Adrenal gland (tissue), 12 donors: Measurements from ENCODE around the gene CA10. TPM values are rescaled to one million over a fixed set of nuclear protein-coding genes. Genes with fewer than 3 reads are reported as not detected.

Experiments
- DNase-seq, 7 donors: peaks; one replicate each; pipeline ENCODE4 v3.0.0-alpha.2; 2019 to 2020
- H3K27ac ChIP-seq, 5 donors: fragments of 200-600 bp; sonication (generic) in 4 of 5; 1 replicate in 3 of 5; 2 replicates in 2 of 5; pipeline versions ENCODE4 v1.5.1 to v1.8.0; 2016 to 2020; ENCODE audit warnings: mild to moderate bottlenecking in 1 of 5
- H3K27me3 ChIP-seq: fragments of 200-600 bp; 2 replicates; pipeline ENCODE4 v1.8.0; 2021
- H3K36me3 ChIP-seq, 2 donors: fragments of 200-600 bp; replicated peaks in 1 of 2; 1 replicate in 1 of 2; 2 replicates in 1 of 2; pipeline versions ENCODE4 v1.5.1 to v1.8.0; 2018 to 2022
- H3K4me1 ChIP-seq, 2 donors: fragments of 200-600 bp; replicated peaks in 1 of 2; 1 replicate in 1 of 2; 2 replicates in 1 of 2; pipeline versions ENCODE4 v1.5.1 to v1.8.0; 2018 to 2021
- H3K4me3 ChIP-seq, 4 donors: fragments of 200-600 bp; sonication (generic) in 3 of 4; one replicate each; pipeline ENCODE4 v1.5.1; 2016 to 2018
- H3K9me3 ChIP-seq, 3 donors: fragments of 200-600 bp; sonication (generic) in 1 of 3; replicated peaks in 1 of 3; 1 replicate in 2 of 3; 2 replicates in 1 of 3; pipeline versions ENCODE4 v1.5.1 to v1.8.0; 2016 to 2021
- POLR2A ChIP-seq, 2 donors: fragments of 450-650 bp; IDR thresholded peaks; one replicate each; pipeline ENCODE4 v1.6.1; 2017; ENCODE audit warnings: antibody characterized with exemption in 2 of 2, mild to moderate bottlenecking in 2 of 2, moderate library complexity in 1 of 2
- WGBS, 4 donors: extraction: QIAGEN DNeasy Blood & Tissue Kit in 2 of 4; methylation state at CpG; one replicate each; pipeline versions ENCODE4 v1.1.5 to v1.1.7; 2013 to 2017; 5-methylcytosine and 5-hydroxymethylcytosine counted together
- intact Hi-C, 2 donors: fragments of 100-400 bp; cut with DNase I; formaldehyde crosslinking; loops; one replicate each; pipeline versions ENCODE4 v1.14.1 to v1.15.0; 2022 to 2023
- polyA plus RNA-seq, 3 donors: library from polyadenylated mRNA; stranded (reverse); fragments of 200-250 nt in 2 of 3; fragments of 350-450 nt in 1 of 3; fragmentation: Illumina TruSeq in 1 of 3; extraction: RNeasy Lipid Tissue Mini Kit (QIAGEN cat#74804) in 1 of 3; gene quantifications; one replicate each; pipeline ENCODE4 v1.2.3, GENCODE V29; 2013 to 2014
- total RNA-seq, 9 donors: library from RNA; depleted of rRNA in 4 of 9; stranded (reverse); fragments of >200 nt in 4 of 9; fragments of 120-200 nt in 1 of 9; fragmentation: NEBNext Ultra II Directional in 1 of 9; extraction: Animal tissue kit (Norgen Biotek cat#: 25700) in 1 of 9; gene quantifications; one replicate each; pipeline versions ENCODE4 v1.1.0 to v1.2.4, GENCODE V29; 2013 to 2023
- TF ChIP-seq, protein P1 (sequence below), 6 experiments: fragments of 450-650 bp in 4 of 6; fragments of 200-600 bp in 2 of 6; sonication (generic) in 1 of 6; IDR thresholded peaks; 1 replicate in 5 of 6; 2 replicates in 1 of 6; pipeline versions ENCODE4 v1.5.1 to v1.8.0; 2016 to 2021; ENCODE audit warnings: antibody characterized with exemption in 6 of 6, mild to moderate bottlenecking in 2 of 6, moderate library complexity in 1 of 6
- donor health status: healthy with polysubstance abuse.
- donor health status: Bipolar disorder and iron deficiency.
- donor health status: DM: yes; HTN: yes; CAD: no.
- donor health status: DM: no; HTN: no; CAD: no.
- donor health status: DM: no; HTN: no; CAD: no.
- donor health status: DM: yes; HTN: yes; CAD: no.

Gene CA10
- total and polyA plus RNA-seq, 12 donors, result 0.27 to 3.1 (median 2.5) TPM; not detected in 5

DNA sequence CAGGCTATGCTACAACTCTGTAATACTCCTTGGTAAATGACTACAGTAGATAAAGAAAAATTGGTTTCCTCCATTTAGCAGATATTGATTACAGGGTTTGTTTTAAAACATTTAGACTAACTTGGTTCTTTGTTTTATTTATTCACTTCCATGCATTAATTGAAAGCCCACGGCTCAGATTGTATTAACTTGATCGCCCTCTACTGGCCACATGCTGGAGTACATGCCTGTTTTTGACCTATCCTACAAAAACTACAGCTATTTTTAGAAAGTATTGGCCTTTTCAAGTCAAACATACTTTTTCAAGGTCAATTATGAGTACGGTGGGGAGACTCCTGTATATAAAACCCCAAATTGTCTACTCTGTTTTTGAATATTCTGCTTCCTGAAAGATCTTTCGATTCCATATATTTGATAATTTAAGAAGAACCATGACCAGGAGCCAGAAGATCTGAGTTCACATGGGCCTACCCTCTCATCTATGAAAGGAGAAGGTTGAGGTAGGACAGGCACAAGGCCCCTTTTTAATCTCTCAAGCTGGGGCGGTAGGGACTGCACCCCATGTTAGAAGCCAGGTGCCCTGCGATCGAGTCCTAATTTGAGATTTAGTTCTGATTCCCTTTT, 51.8 kb downstream of the CA10 start:
- H3K9me3 ChIP-seq, result no peaks in the 10 kb centered on the region
- H3K4me1 ChIP-seq, result no peaks in the 10 kb centered on the region
- DNase-seq, result peak in 6 of 7 donors; percentile 35 to 81 (median 48)
- WGBS, 4 donors, result 37 to 44% (median 43%) methylated on average over 7 of the region's 7 CpGs
- H3K27ac ChIP-seq, result no peak overlapping the region
- H3K27me3 ChIP-seq, result no peaks in the 10 kb centered on the region
- no peaks in the 10 kb centered on the region for H3K36me3 ChIP-seq
- TF ChIP-seq POLR2A (IDR thresholded peaks at IDR 0.05), result no peak
- TF ChIP-seq, protein P1, sequence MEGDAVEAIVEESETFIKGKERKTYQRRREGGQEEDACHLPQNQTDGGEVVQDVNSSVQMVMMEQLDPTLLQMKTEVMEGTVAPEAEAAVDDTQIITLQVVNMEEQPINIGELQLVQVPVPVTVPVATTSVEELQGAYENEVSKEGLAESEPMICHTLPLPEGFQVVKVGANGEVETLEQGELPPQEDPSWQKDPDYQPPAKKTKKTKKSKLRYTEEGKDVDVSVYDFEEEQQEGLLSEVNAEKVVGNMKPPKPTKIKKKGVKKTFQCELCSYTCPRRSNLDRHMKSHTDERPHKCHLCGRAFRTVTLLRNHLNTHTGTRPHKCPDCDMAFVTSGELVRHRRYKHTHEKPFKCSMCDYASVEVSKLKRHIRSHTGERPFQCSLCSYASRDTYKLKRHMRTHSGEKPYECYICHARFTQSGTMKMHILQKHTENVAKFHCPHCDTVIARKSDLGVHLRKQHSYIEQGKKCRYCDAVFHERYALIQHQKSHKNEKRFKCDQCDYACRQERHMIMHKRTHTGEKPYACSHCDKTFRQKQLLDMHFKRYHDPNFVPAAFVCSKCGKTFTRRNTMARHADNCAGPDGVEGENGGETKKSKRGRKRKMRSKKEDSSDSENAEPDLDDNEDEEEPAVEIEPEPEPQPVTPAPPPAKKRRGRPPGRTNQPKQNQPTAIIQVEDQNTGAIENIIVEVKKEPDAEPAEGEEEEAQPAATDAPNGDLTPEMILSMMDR (IDR thresholded peaks at IDR 0.05), result peak; percentile 54 to 74 (median 66)
- intact Hi-C loops, result loop anchor here in 1 of 2 donors (5.0 kb wide), 1 partner anchor 344 kb away; no protein-coding TSS in a partner anchor
- no peak overlapping the region for H3K4me3 ChIP-seq

GRCh38 chr17:52106072-52106471, 52.4 kb downstream of the CA10 start:
- Histone ChIP-seq H3K27me3 (no peaks in the 10 kb centered on the region), H3K36me3 (no peaks in the 10 kb centered on the region), H3K9me3 (no peaks in the 10 kb centered on the region), H3K4me3 (no peak overlapping the region), H3K4me1 (no peaks in the 10 kb centered on the region), H3K27ac (no peak overlapping the region)
- intact Hi-C loops, result loop anchor here in 1 of 2 donors (5.0 kb wide), 1 partner anchor 344 kb away; no protein-coding TSS in a partner anchor
- no peak for TF ChIP-seq POLR2A (IDR thresholded peaks at IDR 0.05)
- TF ChIP-seq, protein P1 (IDR thresholded peaks at IDR 0.05), result no peak
- 45 to 50% (median 48%) methylated on average over 8 of the region's 8 CpGs for WGBS, 4 donors
- no peak for DNase-seq

GRCh38 chr17:52105591-52105990, 52.9 kb downstream of the CA10 start:
- WGBS, 4 donors, result 83 to 93% (median 90%) methylated on average over 1 of the region's 1 CpG
- no peaks in the 10 kb centered on the region for H3K36me3 ChIP-seq
- TF ChIP-seq POLR2A (IDR thresholded peaks at IDR 0.05), result no peak
- TF ChIP-seq, protein P1 (IDR thresholded peaks at IDR 0.05), result no peak
- no peak overlapping the region for H3K27ac ChIP-seq
- H3K9me3 ChIP-seq, result no peaks in the 10 kb centered on the region
- no peak for DNase-seq
- H3K27me3 ChIP-seq, result no peaks in the 10 kb centered on the region
- H3K4me3 ChIP-seq, result no peak overlapping the region
- no peaks in the 10 kb centered on the region for H3K4me1 ChIP-seq
- intact Hi-C loops, result loop anchor here in 1 of 2 donors (5.0 kb wide), 1 partner anchor 343 kb away; no protein-coding TSS in a partner anchor

- Histone ChIP-seq H3K27ac (no peak overlapping the region), H3K36me3 (no peaks in the 10 kb centered on the region), H3K9me3 (no peaks in the 10 kb centered on the region), H3K4me3 (no peak overlapping the region), H3K27me3 (no peaks in the 10 kb centered on the region), H3K4me1 (no peaks in the 10 kb centered on the region)
- TF ChIP-seq POLR2A (IDR thresholded peaks at IDR 0.05), result no peak
- intact Hi-C loops, result no loop called here
- no peak for DNase-seq
Observed at GRCh38 chr17:52096056-52096455, 62.5 kb downstream of the CA10 start.

GRCh38 chr17:52084176-52084575, 74.3 kb downstream of the CA10 start:
- H3K9me3 ChIP-seq, result no peaks in the 10 kb centered on the region
- H3K4me3 ChIP-seq, result no peak overlapping the region
- no peaks in the 10 kb centered on the region for H3K4me1 ChIP-seq
- H3K36me3 ChIP-seq, result no peaks in the 10 kb centered on the region
- H3K27me3 ChIP-seq, result no peaks in the 10 kb centered on the region
- 60 to 68% (median 62%) methylated on average over 2 of the region's 2 CpGs for WGBS, 4 donors
- no peak for DNase-seq
- TF ChIP-seq, protein P1 (IDR thresholded peaks at IDR 0.05), result no peak
- TF ChIP-seq POLR2A (IDR thresholded peaks at IDR 0.05), result no peak
- no peak overlapping the region for H3K27ac ChIP-seq
- intact Hi-C loops, result no loop called here
